Superior temporal gyrus (tissue), 1 donor: Measurements from ENCODE around the gene KIRREL1.

Experiments used
- DNase-seq: peaks from one replicate; pipeline ENCODE4 v3.0.0-alpha.2; 2016; ENCODE audit errors: extremely low spot score

The KIRREL1 gene

DNA sequence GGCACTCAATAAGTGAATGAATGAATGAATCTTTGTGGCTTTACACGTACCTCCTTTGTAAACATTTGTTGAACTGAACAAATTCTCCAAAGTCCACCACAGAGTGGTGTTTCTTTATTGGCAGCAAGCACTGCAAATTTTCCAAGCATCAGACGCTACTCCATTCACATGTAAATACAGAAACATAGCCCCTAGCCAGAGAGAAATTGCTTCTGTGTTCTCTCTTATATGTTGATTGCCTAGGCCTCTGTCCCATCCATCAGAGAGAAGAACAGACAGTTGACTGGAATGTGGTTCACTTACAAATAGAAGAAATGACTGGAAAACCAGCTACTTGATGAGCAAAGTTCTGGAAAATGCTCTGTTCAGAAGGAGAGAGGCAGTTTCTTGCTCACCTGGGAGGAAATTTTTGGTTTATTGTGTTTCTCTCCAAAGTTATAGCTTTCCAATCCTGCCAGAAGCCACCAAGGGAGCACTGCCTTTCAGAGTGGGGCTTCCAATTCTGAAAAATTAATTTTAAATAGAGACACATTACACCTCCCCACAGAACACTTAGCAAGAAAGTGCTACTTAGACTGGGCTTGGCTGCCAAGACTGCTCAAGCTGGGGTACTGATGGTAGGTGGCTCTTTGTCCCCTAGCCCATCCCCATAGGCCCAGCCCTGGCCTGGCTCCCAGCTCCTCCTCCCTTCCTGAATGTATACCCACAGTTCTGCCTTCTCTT, 18.1 kb upstream of the KIRREL1 start:
- DNase-seq = no peak

GRCh38 chr1:157976888-157977287, 16.6 kb upstream of the KIRREL1 start:
- no peak for DNase-seq

GRCh38 chr1:157978586-157979403, 14.7 kb upstream of the KIRREL1 start:
- DNase-seq = no peak

- no peak for DNase-seq
Observed at GRCh38 chr1:157982136-157982535, 11.3 kb upstream of the KIRREL1 start.

GRCh38 chr1:157983787-157984186, 9.7 kb upstream of the KIRREL1 start:
- no peak for DNase-seq

GRCh38 chr1:157984469-157984868, 9.0 kb upstream of the KIRREL1 start:
- no peak for DNase-seq

GRCh38 chr1:157985473-157985872, 8.0 kb upstream of the KIRREL1 start:
- no peak for DNase-seq

DNA sequence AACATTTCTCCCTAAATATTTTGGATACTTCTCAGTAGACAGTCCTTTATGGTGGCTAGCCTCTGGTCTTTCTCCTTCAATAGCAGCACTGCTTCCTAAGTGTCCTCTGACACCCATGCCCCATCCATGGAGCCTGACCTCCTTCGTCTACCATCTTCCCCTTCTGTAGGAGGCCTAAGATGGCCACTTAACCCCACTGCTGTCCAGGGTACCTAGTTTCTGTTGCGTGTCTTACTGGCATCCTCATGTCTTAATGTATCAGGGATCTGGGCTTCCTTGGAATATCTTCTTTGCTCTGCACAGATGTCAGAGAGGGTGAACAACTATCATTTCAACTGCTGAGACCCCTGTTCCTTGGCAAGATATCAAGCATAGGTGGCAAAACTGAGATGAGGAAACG, 5.4 kb upstream of the KIRREL1 start:
- no peak for DNase-seq

DNA sequence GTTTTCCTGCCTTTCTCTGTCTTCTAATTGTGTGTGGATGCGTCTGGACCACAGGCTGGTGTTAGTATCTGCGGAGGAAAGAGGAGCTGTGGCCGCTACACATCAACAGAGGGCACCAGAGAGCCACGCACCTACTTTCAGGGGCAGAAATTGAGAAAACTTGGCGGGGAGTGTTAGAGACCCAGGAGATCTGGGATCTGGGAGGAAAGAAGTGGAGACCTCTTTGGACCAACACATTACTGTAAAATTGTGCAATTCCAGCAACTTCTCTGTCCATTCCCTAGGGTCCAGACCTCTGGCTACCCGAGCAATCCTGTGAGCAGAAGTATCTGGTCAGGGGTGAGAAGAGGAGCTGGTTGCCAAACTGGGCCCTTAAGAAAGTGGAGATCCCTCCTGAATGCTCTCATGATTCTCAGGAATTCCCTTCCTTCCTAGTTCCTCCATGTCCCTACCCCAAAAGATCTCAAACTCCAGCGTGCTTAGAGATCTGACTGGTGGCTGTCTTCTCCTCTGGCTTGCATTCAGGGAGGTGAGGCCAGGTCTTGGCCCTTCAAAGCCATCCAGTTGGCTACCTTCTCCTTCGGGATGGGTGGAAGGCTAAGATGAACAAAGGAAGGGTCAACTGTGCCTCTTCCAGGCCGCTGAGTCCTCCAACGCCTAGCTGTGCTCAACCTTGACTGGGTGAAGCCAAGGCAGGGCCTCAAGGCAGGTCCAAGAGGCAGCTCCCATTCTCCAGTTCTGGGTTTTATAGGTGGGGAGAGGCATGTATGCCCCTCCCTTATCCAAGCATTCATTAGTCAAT, 1.2 kb upstream of the KIRREL1 start:
- DNase-seq = peak; percentile 83

DNA sequence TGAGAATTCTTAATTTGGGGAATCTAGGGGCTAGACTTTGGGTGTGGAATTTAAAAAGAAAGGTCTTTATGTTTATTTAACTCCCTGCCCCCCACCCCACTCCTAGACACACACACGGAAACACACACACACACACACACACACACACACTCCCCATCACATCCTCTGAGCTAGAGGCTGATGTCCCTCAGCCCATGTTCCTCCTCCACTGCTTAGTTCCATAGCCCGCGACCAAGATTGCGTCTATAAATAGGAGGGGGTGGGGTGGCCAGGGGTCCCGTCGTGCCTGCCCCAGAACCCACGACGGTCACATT, 655 bp upstream of the KIRREL1 start:
- no peak for DNase-seq

GRCh38 chr1:157993918-157994605, 617 bp downstream of the KIRREL1 start:
- no peak for DNase-seq

DNA sequence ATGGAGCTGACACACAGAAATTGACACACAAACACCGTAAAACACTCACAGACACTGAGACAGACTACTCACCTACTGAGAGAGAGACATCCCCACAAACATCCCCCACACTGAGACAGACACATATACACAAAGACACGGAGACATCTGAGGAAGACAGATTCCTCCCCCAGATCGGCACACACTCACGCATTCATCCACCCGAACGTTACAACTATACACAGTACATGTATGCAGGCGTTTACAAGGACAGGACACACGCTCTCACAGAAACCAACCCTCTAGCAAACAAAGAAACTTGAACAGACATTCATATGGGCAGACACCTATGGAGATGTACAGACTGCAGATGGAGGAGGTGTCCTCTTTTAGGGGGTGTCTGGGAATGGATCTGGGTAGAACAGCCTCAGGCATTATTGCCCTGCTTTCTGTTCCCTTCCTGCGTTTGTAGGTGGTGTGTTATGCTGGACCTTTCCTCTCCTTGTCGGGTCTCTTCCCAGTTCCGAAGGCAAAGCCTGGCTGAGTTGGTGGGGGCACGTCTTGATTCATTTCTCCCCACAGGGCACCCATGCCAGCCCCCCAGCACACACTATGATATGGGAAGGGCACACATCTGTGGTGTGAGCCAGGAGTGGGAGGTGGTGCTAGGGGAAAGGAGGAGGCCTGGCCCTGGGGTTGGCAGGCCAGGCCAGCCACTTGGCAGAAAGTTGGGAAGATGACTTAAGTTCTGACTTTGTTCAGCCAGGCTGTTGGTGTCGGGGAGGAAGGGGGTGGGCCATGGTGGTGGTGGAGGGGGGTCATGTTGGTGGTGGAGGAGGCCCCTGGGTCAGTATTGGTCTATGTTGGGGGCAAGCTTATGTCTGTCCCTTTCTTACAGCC, 1.5 kb downstream of the KIRREL1 start:
- DNase-seq = no peak

GRCh38 chr1:157995583-157996169, 2.2 kb downstream of the KIRREL1 start:
- no peak for DNase-seq

DNA sequence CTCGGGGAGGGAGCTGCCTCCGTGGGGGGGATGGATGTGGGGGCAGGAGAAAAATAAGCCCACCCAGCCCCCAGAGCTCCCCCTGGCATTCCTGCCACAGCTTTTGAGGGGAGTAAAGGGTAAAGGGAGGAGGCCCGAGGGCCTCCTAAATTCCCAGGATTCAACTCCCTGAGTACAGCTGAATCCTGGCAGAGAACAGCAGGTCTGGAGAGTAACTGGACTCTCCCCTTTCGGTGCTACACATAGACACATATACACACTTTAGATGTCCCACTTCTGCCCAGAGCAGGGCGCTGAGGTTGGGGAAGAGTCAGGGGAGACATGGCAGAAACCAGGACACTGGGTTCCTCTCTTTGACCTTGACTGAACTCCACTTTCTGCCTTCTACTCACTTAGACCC, 3.0 kb downstream of the KIRREL1 start:
- DNase-seq = no peak

DNA sequence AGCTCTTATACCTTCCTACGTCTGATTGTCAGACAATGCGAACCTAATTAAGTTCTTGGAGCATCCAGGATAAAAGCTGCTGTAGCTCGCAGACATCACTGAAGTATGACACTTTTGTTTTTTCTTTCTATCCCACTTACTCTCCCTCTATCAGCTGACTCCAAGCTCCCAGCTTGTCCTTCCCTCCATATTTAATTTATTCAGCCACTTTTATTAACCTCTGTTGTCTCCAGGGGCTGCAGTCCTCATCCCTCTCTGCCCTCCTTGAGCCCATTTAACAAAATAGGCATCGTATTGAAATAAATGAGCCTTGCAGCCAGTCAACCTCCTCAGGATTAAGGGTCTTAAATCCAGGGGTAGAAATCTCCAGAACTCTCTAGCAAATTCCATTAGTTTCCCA, 7.1 kb downstream of the KIRREL1 start:
- DNase-seq = no peak

DNA sequence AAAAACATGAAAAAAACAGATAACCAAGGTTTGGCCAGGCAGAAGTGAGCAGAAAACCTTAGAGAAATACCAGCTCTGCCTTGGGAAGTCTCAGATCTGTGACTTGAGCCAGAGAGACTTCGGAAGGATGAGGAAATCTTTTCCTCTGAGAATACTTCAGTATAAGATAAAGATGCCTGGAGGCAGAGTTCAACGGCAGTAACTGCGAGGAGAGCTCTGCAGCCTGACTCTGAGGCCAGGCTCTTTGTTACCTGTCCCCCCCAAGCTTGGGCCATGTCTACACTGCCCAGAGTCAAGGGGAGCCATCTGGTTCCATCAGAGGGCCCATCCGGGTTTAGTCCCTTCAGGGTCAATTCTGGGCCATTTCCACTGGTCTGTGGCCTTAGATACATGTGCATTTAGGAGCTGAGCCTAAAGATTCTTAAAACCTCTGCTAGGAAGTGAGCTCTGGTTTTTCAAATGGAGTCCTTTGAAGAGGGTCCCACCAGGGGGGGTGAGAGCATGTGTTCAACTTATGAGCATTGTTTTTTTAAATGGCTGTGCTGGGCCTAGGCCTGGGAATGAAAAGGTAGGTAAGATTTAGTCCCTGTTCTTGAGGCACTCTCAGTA, 8.7 kb downstream of the KIRREL1 start:
- DNase-seq = no peak

- DNase-seq = no peak
Observed at GRCh38 chr1:158002631-158003405, 9.4 kb downstream of the KIRREL1 start.

DNA sequence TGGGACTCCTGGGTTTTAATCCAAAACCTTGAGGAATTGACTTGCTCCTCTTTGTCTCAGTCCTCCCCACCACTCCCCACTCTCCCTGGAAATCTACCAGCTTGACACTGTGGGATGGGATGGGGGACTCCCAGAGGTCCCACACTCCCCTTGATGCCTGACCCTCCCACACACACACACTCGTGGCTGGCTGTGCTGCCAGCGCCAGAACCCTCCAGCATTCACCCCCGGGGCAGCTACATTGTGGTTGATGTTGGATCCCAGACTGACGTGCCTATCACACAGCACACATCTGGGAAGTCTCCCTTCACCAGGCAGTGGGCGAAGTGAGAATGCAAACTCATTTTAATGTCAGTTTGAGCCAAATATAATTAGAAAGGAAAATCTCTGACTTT, 10.0 kb downstream of the KIRREL1 start:
- DNase-seq = no peak

DNA sequence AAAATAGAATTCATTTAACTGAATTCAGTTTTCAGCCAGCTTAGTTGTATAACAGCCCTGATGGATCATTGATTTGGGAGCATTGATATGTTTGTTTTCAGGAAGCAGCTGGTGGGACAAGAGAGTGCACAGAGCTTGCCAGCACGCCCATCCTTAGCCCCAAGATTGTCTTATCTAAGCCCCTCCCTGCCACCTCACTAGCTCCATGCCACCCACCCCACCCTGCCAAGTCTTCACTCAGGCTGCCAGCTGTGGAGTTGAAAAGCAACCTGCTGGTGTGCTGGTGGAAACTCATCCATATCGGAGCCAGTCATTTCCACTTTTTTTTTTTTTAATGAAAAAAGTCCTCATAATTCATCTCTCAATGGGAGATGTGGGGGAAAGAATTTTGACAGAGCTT, 11.8 kb downstream of the KIRREL1 start:
- no peak for DNase-seq
